ENCODE measurements around the gene PAFAH2.

PAFAH2 gene

DNA sequence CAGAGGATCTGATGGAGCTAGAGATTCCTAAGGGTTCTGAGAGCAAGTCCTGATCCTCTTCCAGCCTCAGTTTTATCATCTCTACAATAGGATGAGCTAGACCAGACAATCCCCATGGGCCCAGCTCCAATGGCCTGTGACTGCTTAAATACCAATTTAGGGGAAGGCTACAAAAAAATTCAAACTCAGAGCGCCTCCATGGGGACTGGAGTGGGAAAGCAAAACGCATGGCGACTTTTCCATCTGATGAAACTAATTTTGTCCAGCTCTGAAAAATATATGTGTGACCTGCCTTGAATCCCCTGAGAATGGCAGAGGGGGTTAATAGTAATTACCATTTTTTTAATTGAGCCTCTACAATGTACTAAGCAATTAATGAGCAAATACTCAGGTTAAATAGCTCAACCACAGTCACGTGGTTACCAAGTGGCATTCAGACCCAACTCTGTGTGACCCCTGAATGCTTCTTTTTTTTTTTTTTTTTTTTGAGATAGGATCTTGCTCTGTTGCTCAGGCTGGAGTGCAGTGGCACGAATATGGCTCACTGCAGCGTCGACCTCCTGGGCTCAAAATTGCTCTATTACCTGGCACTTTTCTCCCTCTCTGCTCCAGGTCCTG lies 32.1 kb upstream of the PAFAH2 start:
- H3K4me3 ChIP-seq (ENCODE audit: low read depth, low read length) = no peak overlapping the region
- TF ChIP-seq, protein P1, sequence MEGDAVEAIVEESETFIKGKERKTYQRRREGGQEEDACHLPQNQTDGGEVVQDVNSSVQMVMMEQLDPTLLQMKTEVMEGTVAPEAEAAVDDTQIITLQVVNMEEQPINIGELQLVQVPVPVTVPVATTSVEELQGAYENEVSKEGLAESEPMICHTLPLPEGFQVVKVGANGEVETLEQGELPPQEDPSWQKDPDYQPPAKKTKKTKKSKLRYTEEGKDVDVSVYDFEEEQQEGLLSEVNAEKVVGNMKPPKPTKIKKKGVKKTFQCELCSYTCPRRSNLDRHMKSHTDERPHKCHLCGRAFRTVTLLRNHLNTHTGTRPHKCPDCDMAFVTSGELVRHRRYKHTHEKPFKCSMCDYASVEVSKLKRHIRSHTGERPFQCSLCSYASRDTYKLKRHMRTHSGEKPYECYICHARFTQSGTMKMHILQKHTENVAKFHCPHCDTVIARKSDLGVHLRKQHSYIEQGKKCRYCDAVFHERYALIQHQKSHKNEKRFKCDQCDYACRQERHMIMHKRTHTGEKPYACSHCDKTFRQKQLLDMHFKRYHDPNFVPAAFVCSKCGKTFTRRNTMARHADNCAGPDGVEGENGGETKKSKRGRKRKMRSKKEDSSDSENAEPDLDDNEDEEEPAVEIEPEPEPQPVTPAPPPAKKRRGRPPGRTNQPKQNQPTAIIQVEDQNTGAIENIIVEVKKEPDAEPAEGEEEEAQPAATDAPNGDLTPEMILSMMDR (IDR thresholded peaks at IDR 0.05; ENCODE audit: borderline replicate concordance, insufficient read depth, low read depth, low read length) = no peak

DNA sequence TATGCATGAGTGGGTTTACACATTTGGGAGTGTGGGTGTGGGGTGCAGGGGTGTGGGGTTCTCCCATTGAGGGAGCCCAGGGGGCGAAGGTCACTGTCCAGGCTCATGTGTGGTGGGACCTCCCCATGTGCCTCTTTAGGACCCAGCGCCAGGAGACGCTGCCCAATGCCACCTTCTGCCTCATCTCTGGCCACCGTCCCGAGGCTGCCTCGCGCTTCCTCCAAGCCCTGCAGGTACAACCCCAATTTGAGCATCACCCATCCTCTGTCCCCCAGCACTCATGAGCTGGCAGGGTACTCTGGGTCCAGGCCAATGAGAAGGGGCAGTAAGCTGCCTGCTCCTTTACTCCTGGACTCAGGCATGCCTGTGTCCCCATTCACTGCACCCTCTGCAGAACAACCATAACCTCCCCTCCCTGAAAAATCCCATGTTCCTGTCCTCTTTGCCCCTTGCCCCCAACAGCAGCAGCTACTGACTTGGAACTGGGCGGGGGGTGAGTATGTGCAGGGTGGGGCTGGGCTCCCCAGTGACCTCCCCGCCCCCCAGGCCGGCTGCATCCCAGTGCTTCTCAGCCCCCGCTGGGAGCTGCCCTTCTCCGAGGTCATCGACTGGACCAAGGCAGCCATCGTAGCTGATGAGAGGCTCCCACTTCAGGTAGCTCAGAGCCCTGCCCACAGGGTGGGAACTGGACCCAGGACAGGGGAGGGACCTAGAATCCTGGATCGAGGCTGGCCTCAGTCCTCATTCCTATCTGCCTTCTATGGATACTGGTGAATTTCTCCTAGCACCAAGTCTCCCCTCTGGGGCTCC lies 31.4 kb upstream of the PAFAH2 start:
- TF ChIP-seq, protein P1 (IDR thresholded peaks at IDR 0.05; ENCODE audit: borderline replicate concordance, insufficient read depth, low read depth, low read length) = no peak
- H3K4me3 ChIP-seq (ENCODE audit: low read depth, low read length) = no peak overlapping the region

DNA sequence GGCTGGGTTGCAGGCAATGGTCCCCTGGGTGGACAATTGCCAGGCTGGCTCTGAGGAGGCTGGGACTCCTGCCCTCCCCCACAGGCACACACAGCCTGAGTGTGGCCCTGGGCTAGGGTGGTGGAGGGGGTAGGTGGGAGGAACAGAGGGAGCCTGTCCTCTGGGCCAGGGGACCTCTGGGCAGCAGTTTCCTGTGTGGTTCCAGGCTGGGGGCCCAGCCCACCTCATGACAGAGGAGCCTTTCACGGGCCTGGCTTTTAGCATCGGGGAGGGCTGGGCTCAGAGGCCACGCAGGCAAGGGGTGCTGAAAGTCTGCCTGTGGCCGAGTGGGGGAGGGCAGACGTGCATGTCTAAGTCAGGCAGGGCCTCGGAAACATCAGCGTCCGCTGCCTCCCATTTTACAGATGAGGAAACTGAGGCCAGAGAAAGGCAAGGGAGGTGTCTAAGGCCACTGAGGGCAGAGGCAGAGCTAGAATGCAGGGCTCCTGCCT lies 30.7 kb upstream of the PAFAH2 start:
- no peak overlapping the region for H3K4me3 ChIP-seq (ENCODE audit: low read depth, low read length)
- TF ChIP-seq, protein P1 (IDR thresholded peaks at IDR 0.05; ENCODE audit: borderline replicate concordance, insufficient read depth, low read depth, low read length) = no peak

DNA sequence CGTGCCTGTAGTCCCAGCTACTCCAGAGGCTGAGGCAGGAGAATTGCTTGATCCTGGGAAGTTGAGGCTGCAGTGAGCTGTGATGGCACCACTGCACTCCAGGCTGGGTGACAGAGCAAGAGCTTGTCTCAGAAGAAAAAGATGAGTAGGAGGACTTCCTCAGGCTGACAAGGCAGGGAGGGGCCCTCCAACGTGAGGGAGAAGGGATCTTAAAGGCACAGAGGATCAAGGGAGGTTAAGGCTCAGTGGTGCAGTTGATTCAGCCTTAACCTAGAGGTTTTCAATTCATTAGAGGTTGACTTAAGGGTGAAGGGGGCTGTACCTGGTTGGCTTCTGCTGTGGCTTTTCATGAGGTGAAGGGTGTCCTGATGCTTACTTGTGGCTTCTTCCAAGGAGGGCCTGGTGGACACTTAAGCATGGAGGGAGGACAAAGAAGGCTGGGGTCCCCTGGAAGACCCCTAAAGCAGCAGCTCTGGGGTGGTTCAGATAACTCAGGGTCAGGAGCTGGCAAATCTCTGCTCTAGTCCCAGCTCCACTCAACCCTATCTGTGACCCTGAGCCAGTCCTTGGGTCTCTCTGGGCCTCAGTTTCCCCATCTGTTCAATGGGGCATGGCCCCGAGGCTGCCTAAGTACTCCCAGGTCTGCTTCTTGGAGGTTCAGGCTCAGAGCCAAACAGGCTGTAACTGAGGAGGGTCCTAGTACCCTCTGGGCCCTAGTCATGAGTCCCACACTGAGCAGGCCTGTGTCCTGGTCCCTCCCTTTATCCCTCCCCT lies 30.0 kb upstream of the PAFAH2 start:
- TF ChIP-seq, protein P1 (IDR thresholded peaks at IDR 0.05; ENCODE audit: borderline replicate concordance, insufficient read depth, low read depth, low read length) = no peak
- H3K4me3 ChIP-seq (ENCODE audit: low read depth, low read length) = no peak overlapping the region

DNA sequence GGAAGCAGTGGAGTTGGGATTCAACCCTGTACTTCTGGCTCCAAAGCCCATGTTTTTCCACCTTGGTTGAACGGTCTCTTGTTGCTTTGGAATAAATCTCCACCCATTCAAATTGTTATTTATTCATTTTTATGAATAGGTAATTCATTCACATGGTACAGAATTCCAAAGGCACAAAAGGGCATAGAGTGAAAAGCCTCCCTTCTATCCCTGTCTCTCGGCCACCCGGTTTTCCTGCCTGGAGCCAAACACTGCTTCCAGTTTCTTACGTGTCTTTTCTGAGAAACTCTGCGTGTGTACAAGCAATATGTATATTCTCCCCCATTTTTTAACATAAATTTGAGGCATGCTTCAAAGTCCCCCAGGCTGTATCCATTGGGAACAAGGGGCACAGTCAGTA lies 27.7 kb upstream of the PAFAH2 start:
- no peak overlapping the region for H3K4me3 ChIP-seq (ENCODE audit: low read depth, low read length)
- TF ChIP-seq, protein P1 (IDR thresholded peaks at IDR 0.05; ENCODE audit: borderline replicate concordance, insufficient read depth, low read depth, low read length) = no peak

DNA sequence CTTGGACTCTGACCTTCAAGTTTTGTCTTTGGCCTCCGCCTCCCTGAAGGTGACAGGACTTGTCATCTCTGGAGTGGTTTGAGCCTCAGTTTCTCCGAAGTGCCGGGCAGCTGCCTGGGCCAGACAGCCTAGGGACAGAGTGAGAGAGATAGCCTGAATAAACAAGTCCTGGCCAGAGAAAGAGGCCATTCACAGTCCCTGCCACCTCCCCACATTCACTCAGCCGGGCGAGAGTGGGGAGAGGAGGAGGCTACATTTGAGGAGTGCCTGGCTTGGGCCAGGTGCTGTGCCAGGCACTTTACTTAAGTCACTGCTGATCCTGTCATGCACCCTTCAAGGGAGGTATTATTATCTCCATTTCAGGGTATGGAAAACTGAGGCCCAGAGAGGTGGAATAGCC lies 27.2 kb upstream of the PAFAH2 start:
- TF ChIP-seq, protein P1 (IDR thresholded peaks at IDR 0.05; ENCODE audit: borderline replicate concordance, insufficient read depth, low read depth, low read length) = no peak
- H3K4me3 ChIP-seq (ENCODE audit: low read depth, low read length) = no peak overlapping the region
